Endometrium (tissue), 2 donors: ENCODE results near the gene PPIB.

Experiments used
- FAIRE-seq: peaks from 2 replicates; lab custom pipeline; 2012; peaks lifted over from hg19 to GRCh38; lab: Jason Lieb, UNC
- donor health status: control.
- donor health status: control.

Gene PPIB

DNA sequence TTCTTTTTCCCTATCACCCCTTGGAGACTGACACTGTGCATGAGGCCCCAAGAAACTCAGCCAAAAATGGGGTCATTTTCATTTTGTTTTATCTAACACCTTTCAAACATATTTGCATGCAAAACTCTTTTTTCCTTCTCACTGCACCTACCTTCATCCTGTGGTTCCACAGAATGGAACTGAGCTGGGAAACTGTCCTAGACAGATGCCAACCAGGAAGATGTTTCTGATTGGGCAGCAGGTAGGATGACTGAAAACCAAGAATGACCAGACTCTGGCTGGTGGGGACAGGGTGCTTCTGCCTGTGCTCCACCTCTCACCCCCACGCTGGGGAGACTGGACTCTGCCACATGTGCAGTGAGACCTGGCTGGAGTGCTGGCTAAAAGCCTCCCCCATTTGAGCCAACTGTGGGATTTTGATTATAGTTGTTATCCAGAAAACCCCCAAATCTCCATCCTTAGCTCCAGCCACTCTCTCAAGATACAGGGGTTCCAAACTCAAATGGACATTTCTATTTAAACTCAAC lies 5.2 kb downstream of the PPIB start:
- no peak for FAIRE-seq

DNA sequence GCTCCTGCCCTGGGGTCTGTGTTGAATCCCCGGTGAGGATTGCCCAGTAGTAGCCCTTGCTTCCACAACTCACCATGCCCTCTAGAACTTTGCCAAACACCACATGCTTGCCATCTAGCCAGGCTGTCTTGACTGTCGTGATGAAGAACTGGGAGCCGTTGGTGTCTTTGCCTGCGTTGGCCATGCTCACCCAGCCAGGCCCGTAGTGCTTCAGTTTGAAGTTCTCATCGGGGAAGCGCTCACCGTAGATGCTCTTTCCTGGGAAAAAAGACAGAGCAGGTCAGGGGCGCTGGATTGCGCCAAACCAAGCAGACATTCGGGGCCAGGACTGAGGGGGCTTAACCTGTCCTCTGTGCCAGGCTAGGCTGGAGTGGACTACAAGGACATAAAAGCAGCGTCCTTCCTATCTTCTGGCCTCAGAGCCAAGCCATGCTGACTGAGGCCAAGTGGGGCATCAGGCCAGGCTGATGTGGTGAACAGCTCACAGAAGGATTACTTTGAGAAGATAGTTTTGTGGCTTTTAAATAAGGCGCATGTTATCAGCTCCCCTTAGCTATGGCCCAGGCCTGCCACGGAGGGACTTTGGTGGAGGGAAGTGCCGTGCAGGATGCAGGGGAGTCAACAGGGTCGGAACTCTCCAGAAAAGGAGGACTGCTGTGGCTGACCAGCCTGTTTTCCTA lies 6.0 kb downstream of the PPIB start:
- no peak for FAIRE-seq

DNA sequence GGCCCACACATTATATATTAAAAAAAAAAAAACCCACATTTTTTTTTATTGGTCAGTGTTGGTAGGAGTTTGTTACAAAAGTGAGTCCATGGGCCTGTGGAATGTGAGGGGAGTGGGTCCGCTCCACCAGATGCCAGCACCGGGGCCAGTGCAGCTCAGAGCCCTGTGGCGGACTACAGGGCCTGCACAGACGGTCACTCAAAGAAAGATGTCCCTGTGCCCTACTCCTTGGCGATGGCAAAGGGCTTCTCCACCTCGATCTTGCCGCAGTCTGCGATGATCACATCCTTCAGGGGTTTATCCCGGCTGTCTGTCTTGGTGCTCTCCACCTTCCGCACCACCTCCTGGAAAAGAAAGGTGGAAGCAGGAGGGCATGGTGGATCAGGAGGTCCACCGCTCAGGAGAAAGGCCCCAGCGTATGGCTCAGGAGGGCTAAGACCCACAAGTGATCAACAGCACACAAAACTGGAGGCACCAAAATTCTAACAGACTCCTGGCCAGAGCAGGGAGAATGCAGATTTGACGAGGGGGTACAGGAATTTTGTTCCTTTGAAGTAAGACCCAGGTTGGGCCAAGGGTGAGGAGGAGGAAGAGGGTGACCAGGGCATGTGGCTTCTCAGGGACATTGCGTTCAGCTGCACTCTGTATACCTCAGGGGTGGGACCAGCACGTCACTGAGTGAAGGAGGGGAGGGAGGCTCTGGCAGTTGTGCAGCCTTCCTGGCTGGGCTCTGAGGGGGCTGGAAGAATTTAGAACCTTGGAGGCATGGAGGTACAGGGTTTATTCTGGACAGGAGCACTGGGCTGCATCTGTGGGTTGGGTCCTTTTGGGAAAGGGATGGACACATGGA lies 6.8 kb downstream of the PPIB start:
- no peak for FAIRE-seq

DNA sequence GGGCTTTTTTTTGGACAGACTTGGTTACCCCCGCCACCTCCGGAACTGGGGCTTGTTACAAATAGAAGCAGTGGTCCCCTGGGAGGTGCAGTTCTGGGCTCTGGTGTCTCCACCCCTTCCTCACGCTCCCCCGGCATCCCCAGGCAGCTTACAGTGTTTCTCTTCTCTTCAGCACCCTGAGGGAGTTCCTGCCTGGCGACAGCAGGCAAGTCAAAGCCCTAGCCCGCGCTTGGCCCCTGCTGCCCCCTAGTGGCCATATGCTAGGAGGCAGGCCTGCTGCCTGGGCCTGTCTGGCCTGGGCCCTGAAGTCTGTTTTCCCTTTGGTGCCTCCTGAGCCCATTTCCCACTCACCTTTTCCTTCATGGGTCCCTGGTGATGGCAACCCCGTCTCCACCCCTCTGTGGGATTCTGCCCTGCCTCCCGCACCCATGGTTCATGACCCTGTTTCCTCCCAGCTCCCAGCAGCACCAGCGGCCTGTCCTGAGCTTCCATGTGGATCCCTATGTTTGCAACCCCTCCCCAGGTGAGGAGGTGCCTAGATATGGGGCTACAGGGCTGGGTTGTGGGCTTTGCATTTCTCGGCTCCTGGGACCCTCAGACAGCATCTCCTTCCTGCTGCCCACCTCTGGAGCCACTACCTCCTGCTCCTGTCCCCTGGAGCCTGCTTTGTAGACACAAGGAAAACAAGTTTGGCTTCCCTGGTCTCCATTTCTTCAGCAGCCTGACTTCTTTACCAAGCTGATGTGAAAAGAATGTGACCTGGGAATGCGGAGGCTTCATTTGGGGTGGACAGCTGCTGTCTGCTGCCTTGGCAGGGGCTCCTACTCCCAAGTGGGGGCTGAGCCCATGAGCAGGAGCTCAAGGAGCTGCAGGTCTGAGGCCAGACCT lies 9.1 kb downstream of the PPIB start:
- FAIRE-seq, result no peak

DNA sequence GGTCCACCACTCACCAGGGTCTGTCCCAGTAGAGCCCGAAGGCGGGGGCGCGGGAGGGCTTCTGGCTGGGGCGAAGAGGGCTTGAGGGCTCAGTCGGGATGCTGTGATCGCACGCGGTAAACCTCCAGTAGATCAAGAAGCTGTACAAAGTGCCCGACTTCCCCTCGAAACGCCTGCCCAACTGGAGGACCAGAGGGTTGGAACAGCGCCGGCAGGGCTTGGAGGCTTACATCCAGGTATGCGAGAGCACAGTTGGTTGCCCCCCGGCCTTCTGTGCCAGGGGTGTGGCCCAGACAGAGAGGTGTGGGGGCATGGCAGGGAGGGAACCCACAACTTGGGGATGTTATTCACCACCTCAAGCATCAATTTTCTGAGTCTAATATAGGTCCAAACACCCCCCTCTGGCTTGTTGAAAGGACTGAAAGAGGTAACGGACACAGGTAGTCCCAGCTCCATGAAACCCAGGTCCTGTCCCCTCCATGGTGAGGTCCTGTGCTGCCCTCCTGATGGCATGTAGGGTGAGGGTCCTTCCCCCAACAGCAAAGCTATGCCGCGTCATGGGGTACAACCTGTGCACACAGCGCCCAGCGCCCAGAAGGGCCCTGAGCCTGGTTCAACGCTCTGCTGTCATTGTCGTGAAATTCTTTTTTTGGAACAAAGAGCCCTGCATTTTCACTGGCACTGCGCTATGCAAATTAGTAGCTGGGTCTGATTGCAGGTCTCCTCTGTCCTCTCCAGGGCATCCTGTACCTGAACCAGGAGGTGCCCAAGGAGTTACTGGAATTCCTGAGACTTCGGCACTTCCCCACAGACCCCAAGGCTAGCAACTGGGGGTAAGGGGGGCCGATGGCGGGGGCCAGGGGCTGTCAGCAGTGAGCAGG lies 10.1 kb downstream of the PPIB start:
- no peak for FAIRE-seq

DNA sequence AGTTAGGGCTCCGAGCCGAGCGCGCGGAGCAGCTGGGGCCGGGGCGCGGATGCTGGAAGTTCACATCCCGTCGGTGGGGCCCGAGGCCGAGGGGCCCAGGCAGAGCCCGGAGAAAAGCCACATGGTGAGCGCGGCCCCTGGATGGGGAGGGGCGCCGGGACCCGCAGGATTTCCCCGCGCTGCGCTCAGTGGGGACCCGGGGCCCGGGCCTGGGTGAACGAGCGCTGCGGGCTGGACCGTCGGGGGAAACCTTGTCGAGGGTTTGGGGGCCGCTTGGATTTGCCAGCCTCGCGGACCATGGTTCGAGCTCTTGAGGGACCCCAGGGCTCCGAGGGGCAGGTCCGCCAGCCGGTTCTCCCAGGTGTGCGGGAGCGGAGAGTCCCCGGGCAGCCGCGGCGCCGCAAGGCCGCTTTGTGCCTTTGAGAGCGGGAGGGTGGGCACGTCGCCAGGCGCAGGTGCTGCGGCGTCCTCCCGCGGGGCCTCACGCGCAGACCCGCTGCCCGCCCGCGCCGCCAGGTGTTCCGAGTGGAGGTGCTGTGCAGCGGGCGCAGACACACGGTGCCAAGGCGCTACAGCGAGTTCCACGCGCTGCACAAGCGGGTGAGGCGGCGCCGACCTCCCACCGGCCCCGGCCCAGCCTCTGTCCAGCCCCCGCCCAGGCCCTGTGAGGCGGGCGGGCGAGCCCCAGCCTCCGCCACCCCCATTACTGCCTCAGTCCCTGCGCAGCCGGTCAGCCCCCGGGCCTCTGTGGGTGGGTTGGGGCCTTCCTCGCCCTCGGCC lies 10.9 kb downstream of the PPIB start, which contains the start of gene SNX22:
Gene SNX22, plus strand, starts transcription at position 5 of the 780 bp plus-strand sequence. Its CDS starts 45 bp downstream, at position 50.
- FAIRE-seq, result no peak

DNA sequence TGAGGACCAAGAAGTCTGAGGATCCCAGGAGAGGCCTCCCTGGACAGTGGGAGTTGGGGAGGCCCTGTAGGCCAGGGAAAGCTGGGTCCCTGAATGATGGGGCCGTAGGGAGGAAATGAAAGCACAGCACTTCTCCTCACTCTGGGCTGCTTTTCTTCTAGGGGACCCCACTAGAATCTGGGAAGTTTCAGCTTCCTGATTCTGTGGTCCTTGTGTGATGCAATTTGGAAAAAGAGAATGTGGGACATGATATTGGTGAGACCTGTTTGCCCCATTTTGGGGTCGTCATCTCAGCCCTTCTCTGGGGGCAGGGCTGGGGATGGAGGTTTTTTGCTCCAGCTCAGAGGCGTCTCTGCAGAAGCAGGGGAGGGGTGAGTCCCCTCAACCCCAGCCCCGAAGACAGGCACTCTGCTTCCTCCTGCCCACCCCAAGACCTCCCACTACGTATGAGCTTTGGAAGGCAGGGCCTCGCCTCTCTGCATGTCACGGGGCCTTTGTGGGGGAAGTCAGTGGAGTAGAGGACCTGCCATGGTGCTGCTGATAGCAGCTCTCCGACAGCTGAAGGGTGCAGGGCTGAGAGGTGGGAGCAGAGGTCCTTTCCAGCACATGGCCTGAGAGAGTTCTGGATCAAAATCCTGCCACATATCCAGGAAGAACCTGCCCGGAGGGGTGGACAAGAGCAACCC lies 12.8 kb downstream of the PPIB start:
- FAIRE-seq, result no peak

DNA sequence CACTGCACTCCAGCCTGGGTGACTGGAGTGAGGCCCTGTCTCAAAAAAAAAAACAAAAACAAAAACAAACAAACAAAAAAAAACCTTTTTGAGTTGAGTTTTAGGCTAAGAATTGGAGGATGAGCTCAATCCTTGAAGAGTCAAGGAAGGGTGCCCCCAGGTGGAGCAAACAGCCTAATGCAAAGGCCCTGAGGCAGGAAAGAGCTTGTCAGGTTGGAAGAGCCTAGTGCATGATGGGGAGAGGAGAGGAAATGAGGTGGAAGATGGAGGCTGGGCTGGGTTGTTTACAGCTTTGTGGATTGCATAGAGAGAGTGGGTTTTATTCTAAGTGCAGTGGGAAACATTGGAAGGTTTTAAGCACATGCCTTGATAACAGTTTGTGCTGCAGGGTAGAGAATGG lies 13.4 kb downstream of the PPIB start:
- FAIRE-seq, result no peak

DNA sequence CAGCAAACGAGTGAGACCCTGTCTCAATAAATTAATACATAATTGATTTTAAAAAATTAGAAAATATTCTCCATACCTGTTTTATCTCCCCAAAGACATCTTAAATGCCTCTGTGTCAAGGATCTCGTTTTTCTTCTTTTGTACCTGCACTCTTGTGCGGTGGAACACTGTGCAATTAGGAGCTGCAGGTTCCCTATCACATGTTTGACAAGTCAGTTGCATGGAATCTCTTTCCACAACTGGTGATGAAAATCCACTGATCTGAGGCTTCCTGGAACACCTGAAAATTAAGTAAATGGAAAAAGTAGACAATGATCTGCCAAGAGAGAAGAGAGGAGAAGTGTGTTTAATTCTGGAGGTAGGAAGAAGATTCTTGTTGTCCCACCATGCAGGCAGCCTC lies 14.2 kb downstream of the PPIB start:
- FAIRE-seq, result no peak

DNA sequence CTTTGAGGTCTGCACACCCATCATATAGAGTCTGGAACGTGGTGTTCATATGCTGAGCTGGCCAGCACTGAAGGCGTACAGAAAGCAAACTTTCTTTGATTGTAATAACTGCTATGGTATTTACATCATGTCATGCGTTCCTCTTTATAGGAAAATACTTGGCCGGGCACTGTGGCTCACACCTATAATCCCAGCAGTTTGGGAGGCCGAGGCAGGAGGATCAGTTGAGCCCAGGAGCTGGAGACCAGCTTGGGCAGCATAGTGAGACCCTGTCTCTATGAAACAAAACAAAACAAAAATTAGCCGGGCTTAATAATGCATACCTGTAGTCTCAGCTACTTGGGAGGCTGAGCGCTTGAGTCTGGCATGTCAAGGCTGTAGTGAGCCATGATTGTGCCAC lies 14.7 kb downstream of the PPIB start:
- no peak for FAIRE-seq

DNA sequence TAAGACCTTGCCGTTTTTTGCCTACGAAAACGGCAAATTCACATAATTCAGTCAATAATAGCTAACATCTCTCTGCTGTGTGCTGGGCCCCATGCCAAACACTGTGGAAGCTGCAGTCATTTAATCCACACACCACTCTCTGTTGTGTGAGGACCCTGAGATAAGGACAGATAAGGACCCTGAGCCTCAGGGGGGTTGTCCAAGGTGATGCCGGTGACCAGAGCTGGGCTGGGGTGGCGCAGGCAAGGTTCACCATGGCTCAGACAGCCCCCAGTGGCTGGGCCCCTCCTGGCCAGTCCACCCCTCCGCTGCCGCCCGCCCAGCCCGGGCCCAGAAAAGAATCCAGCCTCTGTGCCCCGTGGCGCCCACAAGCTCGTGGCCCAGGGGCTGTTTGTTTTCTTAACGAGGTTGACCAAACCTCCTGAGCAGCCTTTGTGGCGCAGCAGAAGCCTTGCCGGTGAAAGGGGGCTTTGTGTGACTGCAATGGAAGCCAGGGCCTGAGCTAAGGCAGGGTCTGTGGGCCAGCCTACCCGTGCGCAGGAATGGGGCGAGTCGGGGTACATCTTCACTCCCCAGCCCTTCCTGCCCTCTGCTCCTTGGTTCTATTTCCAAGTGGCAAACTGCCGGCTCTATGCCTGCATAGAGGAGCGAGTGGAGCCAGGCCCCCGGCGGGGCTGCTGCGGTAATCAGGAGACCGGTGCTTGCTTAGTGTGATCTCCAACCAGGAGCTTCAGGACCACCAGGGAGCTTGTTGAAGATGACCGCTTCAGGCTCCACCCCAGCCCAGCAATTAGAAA lies 15.7 kb downstream of the PPIB start:
- FAIRE-seq, result no peak

DNA sequence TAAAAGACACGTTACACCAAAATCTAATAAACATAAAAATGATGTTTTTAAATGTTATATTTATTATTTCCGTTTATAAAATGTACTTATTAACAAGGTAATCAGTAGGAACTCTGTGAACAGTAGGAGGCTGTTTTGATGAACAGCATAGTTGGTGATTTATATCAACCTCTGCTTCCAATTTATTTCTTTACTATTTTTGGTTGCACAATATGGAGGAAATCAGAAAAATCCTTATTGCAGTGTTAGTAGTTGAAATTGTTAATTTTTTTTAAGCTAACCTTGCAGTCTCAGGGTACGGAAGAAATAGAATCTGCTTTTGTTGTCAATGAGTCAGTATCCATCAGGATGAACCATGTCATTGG lies 16.3 kb downstream of the PPIB start:
- no peak for FAIRE-seq

DNA sequence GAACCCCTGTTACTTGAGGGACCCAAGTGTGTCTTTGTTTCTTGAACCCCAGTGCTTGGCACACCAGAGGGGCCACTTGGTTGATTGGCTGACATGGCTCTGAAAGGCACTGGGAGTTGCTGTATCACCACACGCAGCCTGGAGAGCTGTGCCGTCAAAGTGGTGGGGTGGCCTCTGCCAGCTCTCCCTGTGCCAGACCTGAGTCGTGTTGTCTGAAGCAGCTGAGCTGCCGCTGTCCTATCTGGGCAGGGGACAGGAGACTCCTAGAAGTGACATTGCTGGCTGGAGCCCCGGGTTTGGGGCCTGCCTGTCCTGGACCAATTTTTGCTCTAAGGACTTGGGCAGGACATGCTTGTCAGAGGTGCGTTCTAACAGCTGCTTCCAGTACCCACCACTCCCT lies 16.8 kb downstream of the PPIB start:
- FAIRE-seq, result no peak

DNA sequence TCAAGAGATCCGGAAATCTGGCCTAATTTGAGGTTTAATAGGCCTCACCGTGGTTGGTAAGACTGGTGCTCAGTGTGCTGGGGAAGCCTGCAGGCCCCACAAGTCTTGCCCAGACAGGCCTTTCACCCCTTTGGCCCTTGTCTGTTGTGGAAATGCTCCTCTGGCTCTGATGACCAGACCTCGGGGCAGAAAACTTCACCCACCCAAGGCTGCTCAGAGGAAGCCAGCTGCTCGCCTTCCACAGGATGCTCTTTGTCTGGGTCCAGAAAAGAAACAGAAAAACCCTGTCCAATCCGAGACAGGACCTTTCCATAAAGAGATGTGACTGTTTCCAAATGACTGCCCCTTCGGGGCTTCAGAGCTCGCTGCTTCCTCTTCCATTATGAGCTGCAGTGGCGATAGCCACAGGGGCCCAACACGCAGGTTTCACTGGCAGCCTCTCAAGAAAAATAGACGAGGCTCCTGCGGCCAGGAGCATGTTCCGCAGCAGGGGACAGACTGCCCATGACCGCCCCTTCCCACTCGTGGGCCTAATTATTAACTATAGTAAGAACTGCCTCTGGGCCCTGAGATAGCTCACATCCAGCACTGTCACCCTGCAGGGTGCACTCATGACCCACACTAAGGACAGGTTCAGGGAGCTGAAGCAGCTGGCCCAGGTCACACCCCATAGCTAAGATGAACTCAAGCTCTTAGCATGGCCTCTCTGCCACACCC lies 18.1 kb downstream of the PPIB start:
- FAIRE-seq, result no peak

DNA sequence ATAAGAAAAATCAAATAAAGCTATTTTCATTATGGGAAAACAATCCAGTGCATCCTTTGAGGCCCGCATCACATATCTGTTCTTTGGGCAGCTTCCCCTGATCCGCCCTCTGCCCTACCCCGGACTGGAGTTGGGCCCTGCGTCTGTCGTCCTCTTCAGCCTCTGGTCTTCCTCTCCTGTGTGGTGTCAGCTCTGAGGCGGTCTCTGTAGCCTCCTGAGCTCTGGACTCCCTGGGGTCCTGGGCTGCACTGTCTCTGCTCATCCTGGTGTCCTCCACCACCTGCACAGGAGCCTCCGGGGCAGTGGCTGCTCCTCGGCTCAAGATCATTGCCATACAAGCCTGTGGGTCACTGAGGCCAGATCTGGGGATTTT lies 18.6 kb downstream of the PPIB start:
- FAIRE-seq, result no peak

DNA sequence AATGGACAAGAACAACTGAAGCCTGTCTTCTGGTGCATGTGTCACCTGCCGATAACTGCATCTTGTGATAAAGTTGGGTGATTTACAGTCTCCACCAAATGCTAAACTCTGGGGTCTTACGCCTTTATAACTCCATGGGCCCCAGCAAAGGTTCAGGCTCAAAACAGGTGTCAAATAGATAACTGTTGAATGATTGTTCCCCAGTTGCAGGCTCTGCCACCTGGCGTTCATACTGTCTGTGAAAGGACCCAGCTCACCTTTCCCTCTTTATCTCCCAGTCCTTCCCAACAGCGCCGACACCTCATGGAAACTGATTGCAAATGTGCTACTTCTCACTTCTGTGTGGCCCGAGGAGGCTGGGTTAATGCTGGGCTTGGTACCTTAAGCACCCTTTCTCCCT lies 19.5 kb downstream of the PPIB start:
- no peak for FAIRE-seq

DNA sequence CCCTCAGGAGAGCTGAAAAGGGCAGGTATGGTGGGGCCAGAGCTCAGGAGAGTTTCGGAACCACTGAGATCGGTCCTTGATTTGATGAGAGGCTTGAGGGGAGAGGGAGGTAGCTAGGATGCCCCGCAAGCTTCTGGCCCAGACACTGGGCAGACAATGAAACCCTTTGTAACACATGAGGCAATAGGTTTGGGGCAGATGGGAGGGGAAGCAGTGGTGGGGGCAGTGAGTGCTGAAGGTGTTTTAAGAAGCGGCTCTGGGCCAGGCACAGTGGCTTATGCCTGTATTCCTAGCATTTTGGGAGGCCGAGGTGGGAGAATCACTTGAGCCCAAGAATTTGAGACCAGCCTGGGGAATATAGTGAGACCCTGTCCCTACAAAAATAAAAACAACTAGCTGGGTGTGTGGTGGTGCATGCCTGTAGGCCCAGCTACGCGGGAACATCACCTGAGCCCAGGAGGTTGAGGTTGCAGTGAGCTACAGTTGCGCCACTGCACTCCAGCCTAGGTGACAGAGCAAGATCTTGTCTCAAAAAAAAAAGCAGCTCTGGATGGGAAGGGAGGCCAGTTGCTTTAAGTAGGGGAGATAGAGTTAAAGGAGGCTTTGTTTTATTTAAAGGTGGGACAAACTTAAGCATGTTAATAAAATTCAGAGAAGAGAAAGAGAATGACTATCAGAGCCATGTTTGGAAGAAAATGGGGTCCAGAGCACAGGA lies 20.9 kb downstream of the PPIB start:
- FAIRE-seq, result no peak
